Superior temporal gyrus (tissue), 1 donor: ENCODE data around the gene U2AF1.
"Not testable (repeated sequence)": the region's sequence is repeated elsewhere in the genome, so short reads cannot be mapped to it uniquely, and the experiment has no call there.

Experiments used
- DNase-seq: peaks from one replicate; pipeline ENCODE4 v3.0.0-alpha.2; 2016; ENCODE audit errors: extremely low spot score

Gene U2AF1

GRCh38 chr21:43076643-43077042 lies 30.7 kb downstream of the U2AF1 start:
- not testable (repeated sequence) for DNase-seq

DNA sequence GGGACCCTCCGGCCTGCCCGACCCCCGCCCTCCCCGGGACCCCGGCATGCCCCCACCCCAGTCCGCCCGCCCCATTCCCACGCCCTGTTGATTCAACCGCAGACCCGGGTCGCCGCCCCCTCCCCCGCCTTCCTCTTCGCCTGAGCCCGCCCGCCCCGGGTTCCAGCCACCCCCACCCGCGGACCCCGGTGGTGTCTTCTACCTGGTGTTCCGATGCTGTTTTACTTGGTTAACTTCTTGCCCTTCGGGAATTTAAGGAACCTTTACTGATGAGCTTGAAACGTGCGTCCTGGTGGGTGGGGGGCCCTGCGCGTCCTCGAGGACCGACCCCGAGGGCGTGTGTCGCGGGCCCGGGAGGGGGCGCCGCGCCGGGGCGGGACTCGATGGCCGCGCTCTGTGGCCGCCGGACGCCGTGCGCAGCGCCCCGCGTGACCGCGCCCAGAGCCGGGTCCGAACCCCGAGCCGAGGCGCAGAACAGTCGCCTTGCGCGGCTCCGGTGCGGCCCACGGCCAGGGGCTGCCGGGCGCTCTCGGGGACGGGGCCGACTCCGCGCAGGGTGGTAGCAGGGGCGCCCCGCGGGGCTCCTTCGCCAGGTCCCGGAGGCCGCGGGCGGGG lies 31.2 kb downstream of the U2AF1 start:
- DNase-seq = not testable (repeated sequence)

DNA sequence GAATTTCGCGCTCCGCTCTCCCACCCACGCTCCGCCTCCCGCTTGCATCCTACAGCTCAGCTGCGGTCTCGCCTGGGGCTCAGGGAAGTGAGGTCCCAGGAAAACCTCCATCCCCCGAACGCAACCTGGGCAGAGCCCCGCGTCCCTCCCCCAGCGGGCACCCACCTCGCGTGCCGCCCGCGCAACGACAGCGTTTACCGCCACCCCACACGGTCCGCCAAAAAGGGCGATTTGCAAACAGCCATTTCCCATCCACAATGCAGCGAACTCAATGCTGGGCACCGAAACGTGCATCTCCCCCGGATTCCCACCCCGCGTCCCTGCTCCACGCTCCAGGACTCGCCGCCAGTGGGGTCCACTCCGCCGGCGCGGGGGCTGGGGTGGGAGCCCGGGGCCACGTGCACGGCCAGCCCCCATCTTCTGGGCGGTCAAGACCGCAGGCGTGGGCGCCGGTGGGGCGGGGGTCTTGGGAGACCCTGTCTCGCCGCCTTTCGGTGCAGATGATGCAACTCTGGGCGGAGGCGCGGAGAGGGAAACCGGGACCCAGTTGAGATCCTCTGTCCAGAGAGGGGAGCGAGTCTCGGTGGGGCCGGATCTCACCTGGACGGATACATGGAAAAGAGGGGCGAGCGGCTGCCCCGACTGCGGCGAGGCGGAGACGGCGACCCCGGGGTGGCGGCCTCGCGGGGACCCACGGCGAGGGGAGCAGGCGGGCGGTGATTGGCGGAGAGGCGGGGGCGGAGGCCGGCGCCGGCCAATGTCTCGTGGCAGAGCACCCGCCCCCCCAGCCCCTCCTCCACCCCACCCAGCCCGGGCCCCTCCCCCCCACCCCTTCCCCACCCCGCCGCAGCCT lies 32.0 kb downstream of the U2AF1 start, which contains the start of gene CBS:
TSS of gene CBS (minus strand) at position 666 of the 853 bp plus-strand sequence. CDS start 3,642 bp downstream, outside the sequence.
- DNase-seq = not testable (repeated sequence)

DNA sequence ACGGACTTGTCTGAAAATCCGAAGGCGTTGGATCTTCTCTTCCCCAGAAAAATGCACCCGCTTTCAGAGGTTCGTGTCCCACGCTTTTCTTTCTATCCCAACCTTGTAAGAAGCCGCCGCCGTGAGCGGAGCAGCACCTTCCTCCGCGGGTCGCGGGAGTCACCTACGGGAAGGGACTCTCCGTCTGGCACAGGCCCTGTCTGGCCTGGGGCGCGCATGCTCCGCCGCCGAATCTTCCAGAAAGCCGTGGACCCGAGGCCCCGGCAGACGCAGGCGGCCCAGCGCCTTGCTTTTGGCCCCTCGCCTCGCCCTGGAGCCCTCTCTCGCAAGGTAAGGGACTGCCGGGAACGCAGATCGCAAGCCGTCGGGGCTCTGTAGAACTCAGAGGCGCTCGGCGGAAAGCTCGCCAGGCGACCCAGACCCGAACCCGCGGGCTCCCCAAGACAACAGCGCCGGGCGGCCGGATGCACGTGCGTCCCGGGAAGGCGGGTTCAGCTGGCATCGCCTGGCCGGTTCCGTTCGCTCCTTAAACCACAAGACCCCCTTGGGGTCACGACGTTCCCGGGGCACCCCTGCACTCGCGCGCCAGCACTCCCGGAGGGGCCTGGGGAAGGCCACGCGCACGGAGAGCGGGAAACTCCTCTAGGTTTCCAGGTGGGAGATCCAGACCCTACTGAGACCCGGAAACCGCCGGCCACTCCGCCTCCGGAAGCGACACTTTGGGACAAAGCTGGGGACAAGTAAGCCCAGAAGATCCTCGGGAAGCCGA lies 32.8 kb downstream of the U2AF1 start:
- not testable (repeated sequence) for DNase-seq

DNA sequence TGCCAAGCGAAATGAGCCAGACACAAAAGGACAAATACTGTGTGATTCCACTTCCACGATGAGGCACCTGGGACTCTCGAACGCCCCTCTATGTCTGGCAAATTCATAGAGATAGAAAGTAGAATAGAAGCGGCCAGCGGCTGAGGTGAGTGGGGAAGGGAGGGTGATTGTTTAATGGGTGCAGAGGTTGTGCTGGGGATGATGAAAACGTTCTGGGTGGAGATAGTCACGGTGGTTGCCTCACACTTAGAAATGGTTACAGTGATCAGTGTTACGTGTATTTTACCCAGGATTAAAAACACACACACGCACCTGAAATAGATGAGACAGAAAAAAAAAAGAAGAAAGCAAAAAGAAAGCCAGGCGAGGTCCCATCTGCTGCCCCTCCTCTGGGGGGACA lies 34.6 kb downstream of the U2AF1 start:
- DNase-seq = not testable (repeated sequence)

GRCh38 chr21:43069682-43070081 lies 37.7 kb downstream of the U2AF1 start:
- DNase-seq = not testable (repeated sequence)

GRCh38 chr21:43068065-43068464 lies 39.3 kb downstream of the U2AF1 start:
- not testable (repeated sequence) for DNase-seq

- DNase-seq = not testable (repeated sequence)
These were observed 40.7 kb downstream of the U2AF1 start for GRCh38 chr21:43066690-43067089.

DNA sequence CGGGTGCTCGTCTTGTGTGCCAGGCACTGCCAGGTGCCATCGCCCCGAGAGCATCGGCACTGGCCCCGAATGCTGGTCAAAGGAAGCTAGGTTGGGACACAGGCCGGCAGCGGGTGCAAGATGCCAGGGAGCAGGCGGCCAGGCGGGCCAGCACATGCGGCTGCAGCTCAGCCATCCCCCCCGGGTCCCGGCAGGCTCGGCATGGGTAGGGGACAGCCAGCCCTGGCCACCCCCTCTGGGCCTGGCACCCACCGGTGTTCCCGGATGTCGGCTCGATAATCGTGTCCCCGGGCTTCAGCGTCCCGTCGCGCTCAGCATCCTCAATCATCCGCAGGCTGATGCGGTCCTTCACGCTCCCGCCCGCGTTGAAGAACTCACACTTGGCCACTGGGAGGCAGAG lies 41.4 kb downstream of the U2AF1 start:
- DNase-seq = not testable (repeated sequence)

DNA sequence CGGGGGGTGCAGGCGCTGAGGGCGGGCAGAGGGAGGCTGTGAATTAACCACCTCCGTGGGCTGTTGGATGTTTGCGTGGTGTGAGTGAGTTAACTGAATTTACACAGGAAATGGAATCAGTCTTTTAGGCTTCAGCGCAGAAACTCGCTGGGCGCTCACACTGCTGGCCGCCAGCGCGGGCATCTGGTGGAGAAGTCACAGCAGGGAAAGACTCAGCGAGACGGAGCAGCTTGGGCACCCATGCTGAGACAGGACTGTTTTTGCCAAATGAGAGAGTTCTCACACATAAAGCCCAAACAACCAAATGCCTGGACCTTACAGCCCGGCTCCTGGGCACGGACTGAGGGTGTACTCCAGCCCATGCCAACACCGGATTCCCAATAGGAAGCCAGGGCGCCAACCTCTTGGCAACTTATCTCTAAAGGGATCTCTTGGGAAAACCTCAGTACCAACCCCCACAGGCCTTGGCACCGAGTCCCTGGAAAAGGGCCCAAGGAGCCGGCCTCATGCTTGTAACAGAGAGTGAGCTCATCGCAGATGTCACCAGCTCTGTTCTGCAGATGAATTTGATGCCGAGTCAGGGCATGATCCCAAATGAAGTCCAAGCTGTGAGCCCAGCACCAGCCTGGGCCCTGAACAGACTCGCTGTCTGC lies 43.0 kb downstream of the U2AF1 start:
- DNase-seq = not testable (repeated sequence)

DNA sequence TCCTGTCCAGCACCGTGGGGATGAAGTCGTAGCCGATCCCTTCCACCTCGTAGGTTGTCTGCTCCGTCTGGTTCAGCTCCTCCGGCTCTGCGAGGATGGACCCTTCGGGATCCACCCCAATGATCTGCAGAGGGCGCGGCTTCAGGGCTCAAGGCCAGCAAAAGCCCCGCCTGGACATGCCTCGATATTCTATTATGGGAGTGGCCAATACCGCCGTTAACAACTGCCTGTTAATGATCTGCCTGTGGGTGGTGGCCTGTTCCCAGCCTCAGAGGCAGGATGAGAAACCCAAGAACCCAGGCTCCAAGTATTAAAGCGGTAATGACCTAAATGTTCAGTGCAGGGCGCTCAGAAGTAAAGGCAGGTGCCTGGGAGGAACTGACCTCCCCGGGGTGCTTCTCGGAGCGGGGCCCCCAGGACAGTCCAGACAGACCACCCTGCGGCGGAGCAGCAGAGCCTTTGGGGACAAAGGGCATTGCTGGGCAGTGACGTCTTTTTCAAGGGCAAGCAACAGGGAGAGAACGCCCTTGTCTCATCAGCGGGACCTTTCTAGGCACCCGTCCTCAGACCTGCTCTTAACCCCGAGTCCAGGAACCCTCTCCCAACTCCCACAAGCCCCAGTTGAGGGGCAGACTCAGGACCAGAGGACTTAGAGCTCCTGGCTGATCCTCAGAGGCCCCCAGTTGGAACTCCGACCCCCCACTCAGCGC lies 44.3 kb downstream of the U2AF1 start:
- DNase-seq = not testable (repeated sequence)

GRCh38 chr21:43053112-43053511 lies 54.3 kb downstream of the U2AF1 start:
- not testable (repeated sequence) for DNase-seq

DNA sequence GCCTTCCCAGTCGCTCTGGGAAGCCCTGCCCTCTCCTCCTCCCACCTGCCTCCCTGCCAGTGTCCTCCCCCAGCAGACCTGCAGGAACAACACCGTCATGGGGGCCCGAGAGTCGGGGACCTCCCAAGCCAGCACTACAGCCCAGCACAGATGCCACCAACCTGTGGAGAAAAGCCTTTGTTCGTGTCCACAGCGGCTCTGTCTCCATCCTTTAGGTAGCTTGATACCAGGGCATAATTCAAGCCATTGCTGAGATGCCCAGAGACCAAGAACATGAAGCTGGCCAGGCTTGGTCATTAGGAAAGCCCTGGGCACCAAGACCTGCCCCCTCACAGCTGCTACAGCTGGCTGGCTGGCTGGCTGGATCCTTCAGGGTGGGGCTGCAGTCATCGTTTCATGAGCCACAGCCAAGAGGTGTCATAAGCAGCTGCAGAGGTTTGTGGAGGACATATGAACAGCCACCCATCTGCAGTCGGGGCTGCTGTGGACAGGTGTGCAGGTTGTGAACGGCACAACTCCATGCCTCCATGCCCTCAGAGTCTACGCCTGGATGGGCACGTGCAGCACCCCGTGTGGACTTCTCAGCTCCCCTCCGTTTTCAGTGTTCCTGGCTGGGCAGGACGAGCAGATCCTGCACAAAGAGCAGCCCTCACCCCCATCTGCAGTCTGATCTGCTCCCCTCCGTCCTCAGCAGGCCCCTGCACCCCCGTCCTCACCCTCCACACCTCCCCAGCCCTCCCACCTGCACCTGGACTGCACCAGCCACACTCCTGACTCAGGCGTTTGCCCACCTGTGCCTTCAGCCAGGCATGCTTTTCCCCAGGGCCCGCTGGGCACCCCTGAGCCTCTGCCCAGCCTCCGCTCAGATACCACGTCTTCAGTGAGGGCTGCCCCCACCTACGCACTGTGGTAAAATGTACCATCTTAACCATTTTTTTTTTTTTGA lies 61.2 kb downstream of the U2AF1 start:
- not testable (repeated sequence) for DNase-seq

GRCh38 chr21:43045165-43045875 lies 62.0 kb downstream of the U2AF1 start:
- DNase-seq = not testable (repeated sequence)

DNA sequence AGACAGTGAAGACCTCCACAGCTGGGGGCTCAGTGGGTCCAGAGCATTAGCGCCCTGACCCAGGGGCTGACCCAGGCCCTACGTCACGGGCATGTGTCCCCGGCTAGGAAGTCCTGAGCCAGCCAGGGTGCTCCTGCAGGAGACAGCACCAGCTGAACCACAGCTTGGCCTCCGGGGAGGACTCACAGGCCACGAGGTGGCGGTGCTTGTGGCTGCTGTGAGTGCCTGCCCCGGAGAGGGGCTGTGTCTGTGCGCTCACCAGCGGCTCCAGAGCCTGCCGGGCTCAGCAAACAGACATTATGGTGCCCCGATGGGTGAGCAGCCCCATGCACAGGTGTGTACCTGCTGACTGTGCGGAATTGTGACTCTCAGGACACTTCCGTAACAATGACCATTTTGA lies 62.8 kb downstream of the U2AF1 start:
- not testable (repeated sequence) for DNase-seq

GRCh38 chr21:43043291-43043690 lies 64.1 kb downstream of the U2AF1 start:
- DNase-seq = not testable (repeated sequence)
